ENCODE measurements around the gene EHMT1.

- TF ChIP-seq CTCF (IDR thresholded peaks at IDR 0.05; ENCODE audit: low read length) (no peak), EZH2 (IDR thresholded peaks at IDR 0.05; ENCODE audit: borderline replicate concordance, low read length) (no peak)
Observed at GRCh38 chr9:137685035-137685740, 66.4 kb downstream of the EHMT1 start.

Measured in OCI-LY1 (cell line).